Activated CD8-positive, alpha-beta memory T cell treated with anti-CD3 and anti-CD28 coated beads, Interleukin-2, amount 50 U/mL, for 24 hours (primary cell): ENCODE data around the gene DDX54.

ENCODE experiments used
- DNase-seq: peaks from one replicate; pipeline ENCODE4 v3.0.0-alpha.2; 2020; ENCODE audit errors: extremely low read depth

The DDX54 gene

GRCh38 chr12:113185180-113186032 lies at the start of gene DDX54, which contains the start of gene RITA1:
Gene DDX54 (minus strand): TSS chr12:113185478. CDS start chr12:113185451, 27 bp downstream.
Gene RITA1 (plus strand): TSS chr12:113185721. CDS start chr12:113186747, 1,026 bp downstream.
- DNase-seq, result peak; percentile 47

GRCh38 chr12:113234483-113234882 lies 49.2 kb upstream of the DDX54 start:
- no peak for DNase-seq

- DNase-seq, result no peak
Observed at GRCh38 chr12:113233967-113234366, 48.7 kb upstream of the DDX54 start.

GRCh38 chr12:113232840-113233585 lies 47.7 kb upstream of the DDX54 start:
- DNase-seq, result peak; percentile 25

- DNase-seq, result no peak
Observed at GRCh38 chr12:113232089-113232839, 47.0 kb upstream of the DDX54 start.

- no peak for DNase-seq
Observed at GRCh38 chr12:113231235-113232088, 46.2 kb upstream of the DDX54 start.

GRCh38 chr12:113230315-113231234 lies 45.3 kb upstream of the DDX54 start:
- DNase-seq, result no peak

- DNase-seq, result no peak
Observed at GRCh38 chr12:113228394-113229028, 43.2 kb upstream of the DDX54 start.

- no peak for DNase-seq
Observed at GRCh38 chr12:113227686-113228391, 42.6 kb upstream of the DDX54 start.

GRCh38 chr12:113226696-113227568 lies 41.7 kb upstream of the DDX54 start:
- no peak for DNase-seq

- no peak for DNase-seq
Observed at GRCh38 chr12:113224955-113225354, 39.7 kb upstream of the DDX54 start.

- no peak for DNase-seq
Observed at GRCh38 chr12:113222730-113223531, 37.7 kb upstream of the DDX54 start.

GRCh38 chr12:113221997-113222729 lies 36.9 kb upstream of the DDX54 start:
- no peak for DNase-seq

- DNase-seq, result peak; percentile 98
Observed at GRCh38 chr12:113221181-113221996, 36.1 kb upstream of the DDX54 start, which contains the start of gene TPCN1. Gene TPCN1 (plus strand): TSS chr12:113221464. CDS start chr12:113226853, 5,389 bp downstream.

- DNase-seq, result no peak
Observed at GRCh38 chr12:113220593-113221180, 35.4 kb upstream of the DDX54 start.
